Fibroblast of peridontal ligament (primary cell): ENCODE measurements around the gene EMILIN1.
"Not testable (repeated sequence)": the region's sequence is repeated elsewhere in the genome, so short reads cannot be mapped to it uniquely, and the experiment has no call there.

Experiments used
- DNase-seq: peaks from one replicate; pipeline ENCODE4 v3.0.0-alpha.2; 2010; ENCODE audit errors: extremely low read depth

Gene EMILIN1

GRCh38 chr2:27094353-27094984 lies 16.1 kb downstream of the EMILIN1 start:
- no peak for DNase-seq

DNA sequence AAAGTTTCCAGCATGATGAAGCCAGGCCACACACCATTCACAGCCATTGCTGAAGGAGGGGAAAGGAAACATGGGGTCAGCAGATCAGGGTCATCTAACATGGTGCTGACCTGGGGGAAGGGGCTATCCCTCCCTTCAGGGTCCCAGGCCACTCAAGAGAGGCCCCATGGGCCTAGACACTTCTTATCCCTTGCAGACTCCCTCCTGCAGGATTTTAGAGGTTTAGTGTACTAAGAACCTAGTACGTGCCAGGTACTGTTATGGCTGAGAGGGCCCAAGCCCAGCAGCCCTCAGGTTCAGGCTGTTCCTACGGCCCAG lies 17.0 kb downstream of the EMILIN1 start:
- DNase-seq = no peak

DNA sequence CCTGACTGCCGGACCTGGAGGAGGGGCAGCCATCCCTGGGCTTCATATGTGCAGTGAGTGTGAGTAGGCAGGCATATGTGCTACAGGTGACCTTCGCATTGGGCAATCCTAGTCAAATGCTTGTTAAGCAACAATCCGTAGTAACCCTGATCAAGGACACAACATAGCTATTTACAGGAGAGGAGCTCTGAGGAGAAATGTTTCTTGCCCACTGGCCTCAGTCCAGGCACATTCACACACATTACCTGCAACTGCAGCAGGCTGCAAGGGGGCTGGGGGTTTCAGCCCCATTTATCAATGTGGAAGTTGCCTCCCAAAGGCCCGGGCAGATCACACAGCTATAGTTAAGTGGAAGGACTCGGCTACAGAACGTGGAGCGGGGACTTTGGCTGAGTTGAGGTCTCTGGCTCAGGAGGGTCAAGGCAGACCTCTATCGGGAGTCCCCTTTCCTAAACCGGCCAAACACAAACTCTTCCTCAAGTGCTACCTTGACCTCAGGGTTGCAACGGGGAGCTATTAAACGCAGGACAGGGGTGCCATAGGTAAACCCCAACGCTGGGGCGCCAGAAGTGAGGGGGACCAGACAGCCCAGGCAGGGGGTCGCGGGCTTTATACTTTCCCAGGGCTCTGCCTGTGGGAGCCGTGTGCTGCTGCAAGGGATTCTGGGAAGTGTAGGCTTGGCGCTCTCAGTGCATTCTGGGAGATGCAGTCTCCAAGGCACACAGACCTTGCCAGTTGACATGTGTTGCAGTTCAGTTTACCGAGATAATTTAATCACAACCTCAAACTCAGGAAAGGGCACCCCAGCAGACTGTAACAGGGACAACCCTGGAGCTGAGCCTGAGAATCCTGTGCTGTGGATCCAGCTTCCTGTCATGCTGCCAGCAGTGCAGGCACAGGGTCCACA lies 17.6 kb downstream of the EMILIN1 start:
- DNase-seq = peak; percentile 51

DNA sequence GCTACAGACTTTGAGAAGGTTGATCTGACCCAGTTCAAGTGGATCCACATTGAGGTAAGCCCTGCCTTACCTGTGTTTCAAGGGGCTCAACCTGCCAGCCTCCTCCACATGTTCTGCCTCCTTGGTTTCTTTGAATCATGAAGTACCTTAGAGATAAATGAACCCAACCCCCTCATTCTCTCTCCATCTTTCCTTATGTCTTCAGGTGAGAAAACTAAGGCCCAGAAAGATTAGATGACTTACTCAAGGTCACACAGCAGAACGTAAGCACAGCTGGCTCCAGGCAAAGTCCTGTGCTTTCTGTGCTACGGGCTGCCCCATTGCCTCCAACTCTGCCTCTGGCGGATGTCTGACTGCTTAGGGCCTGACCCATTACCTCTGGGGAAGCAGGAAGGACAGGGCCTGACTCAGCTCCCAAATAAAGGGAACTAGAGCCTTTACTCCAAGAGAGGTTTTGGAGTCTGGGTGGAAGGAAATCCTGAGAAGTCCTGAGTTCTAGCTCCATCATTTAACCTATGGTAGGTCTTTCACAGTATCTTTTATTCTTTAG lies 18.4 kb downstream of the EMILIN1 start:
- no peak for DNase-seq

DNA sequence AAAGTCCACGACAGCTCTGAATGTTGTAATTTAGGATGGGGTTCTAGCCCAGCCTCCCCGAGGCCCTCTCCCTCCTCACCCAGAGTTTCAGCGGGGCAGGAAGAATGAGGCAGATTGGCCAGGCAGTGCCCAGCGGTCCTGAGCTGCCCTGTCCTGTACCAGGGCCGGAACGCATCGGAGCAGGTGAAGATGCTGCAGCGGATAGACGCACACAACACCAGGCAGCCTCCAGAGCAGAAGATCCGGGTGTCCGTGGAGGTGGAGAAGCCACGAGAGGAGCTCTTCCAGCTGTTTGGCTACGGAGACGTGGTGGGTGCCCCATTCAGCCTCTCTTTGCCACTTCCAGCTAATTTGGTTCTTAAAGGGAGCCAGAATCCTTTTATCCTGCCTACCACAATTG lies 18.9 kb downstream of the EMILIN1 start:
- DNase-seq = no peak

DNA sequence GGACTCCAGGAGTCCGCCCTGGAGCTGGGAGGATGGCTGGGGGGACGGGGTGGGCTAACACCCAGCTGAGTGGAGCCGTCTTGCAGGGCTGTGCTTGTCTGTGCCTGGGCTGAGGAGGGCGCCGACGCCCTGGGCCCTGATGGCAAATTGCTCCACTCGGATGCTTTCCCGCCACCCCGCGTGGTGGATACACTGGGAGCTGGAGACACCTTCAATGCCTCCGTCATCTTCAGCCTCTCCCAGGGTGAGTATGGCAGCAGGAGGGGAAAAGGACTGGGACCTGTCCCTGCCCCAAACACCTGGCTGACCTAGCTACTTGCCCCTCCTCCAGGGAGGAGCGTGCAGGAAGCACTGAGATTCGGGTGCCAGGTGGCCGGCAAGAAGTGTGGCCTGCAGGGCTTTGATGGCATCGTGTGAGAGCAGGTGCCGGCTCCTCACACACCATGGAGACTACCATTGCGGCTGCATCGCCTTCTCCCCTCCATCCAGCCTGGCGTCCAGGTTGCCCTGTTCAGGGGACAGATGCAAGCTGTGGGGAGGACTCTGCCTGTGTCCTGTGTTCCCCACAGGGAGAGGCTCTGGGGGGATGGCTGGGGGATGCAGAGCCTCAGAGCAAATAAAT lies 21.0 kb downstream of the EMILIN1 start:
- no peak for DNase-seq

DNA sequence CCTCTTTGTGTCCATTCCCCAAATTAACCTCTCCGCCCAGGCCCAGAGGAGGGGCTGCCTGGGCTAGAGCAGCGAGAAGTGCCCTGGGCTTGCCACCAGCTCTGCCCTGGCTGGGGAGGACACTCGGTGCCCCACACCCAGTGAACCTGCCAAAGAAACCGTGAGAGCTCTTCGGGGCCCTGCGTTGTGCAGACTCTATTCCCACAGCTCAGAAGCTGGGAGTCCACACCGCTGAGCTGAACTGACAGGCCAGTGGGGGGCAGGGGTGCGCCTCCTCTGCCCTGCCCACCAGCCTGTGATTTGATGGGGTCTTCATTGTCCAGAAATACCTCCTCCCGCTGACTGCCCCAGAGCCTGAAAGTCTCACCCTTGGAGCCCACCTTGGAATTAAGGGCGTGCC lies 21.6 kb downstream of the EMILIN1 start:
- no peak for DNase-seq

- no peak for DNase-seq
These were observed 23.9 kb downstream of the EMILIN1 start for GRCh38 chr2:27102329-27102728.

DNA sequence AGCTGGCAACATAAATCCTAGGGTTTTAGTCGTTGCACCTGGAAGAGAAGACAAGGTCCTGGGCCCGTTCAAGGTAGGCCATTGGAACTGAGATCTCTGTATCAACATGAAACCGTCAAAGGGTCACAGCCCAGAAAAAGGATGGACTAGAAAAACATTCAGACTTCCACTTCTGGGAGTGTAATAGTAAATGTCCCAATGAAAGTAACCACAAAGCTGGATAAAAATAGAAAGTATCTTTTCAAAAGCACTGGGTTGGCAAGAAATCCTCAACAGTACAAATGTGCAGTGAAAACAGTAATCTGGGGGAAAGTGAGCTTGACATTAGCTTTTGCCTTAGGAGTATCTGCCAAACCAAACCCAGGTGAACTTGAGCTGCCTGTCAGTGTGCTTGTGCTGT lies 27.6 kb downstream of the EMILIN1 start:
- DNase-seq = no peak

DNA sequence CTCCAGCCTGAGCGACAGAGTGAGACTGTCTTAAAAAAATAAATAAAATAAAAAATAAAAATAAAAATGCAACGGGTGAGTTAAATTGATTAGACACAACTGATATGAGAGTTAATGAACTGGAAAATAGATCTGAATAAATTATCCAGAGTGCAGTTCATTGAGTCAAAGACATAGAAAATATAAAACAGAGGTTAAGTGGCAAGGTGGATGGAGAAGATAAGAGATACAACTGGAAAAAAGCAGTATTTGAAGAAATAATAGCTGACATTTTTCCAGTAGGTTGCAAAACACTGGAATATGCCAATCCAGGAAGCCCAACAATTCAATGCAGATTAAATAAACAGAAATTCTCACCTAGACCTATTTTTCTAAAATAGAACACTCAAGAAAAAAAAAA lies 29.8 kb downstream of the EMILIN1 start:
- no peak for DNase-seq

DNA sequence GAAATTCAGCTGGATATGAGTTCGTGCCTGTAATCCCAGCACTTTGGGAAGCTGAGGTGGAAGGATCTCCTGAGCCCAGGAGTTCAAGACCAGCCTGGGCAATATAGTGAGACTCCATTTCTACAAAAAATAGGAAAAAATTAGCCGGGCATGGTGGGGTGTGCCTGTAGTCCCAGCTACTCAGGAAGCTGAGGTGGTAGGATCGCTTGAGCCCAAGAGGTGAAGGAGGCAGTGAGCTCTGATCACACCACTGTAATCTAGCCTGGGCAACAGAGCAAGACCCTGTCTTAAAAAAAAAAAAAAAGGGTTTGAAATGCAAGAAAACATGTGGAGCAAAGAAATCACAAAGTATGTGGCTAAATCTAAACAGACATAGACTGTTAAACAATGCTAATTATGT lies 30.7 kb downstream of the EMILIN1 start:
- DNase-seq = no peak

DNA sequence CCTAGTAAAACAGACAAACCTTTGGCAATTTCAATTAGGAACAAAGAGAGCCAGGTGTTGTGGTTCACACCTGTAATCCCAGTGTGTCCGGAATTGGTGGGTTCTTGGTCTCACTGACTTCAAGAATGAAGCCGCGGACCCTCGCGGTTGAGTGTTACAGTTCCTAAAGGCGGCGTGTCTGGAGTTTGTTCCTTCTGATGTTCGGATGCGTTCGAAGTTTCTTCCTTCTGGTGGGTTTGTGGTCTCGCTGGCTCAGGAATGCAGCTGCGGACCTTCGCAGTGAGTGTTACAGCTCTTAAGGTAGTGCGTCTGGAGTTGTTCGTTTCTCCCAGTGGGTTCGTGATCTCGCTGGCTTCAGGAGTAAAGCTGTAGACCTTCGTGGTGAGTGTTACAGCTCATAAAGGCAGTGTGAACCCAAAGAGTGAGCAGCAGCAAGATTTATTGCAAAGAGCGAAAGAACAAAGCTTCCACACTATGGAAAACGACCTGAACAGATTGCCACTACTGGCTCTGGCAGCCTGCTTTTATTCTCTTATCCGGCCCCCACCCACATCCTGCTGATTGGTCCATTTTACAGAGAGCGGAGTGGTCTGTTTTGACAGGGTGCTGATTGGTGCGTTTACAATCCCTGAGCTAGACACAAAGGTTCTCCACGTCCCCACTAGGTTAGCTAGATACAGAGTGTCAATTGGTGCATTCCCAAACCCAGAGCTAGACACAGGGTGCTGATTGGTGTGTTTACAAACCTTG lies 32.4 kb downstream of the EMILIN1 start:
- DNase-seq = not testable (repeated sequence)

- DNase-seq = not testable (repeated sequence)
These were observed 33.1 kb downstream of the EMILIN1 start for GRCh38 chr2:27111392-27112078.

DNA sequence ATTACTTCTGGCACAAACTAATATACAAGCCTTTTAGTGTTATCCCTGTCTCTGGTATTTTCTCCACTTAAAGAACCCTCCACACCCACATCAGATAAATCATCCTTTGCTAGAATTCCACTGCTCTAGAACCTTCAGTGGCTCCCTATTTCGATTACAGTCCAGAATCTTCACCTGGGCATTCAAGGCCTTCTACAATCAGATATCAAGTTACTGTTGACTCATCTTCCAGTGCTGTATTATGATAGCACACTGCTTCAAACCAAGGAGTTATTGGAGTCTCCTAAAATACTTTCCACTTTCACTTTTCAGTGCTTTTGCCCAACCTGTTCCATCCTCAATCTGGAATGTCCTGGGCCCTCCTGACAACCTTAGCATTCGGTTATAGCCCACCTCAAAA lies 37.1 kb downstream of the EMILIN1 start:
- no peak for DNase-seq

- no peak for DNase-seq
These were observed 39.6 kb downstream of the EMILIN1 start for GRCh38 chr2:27117995-27118524.

DNA sequence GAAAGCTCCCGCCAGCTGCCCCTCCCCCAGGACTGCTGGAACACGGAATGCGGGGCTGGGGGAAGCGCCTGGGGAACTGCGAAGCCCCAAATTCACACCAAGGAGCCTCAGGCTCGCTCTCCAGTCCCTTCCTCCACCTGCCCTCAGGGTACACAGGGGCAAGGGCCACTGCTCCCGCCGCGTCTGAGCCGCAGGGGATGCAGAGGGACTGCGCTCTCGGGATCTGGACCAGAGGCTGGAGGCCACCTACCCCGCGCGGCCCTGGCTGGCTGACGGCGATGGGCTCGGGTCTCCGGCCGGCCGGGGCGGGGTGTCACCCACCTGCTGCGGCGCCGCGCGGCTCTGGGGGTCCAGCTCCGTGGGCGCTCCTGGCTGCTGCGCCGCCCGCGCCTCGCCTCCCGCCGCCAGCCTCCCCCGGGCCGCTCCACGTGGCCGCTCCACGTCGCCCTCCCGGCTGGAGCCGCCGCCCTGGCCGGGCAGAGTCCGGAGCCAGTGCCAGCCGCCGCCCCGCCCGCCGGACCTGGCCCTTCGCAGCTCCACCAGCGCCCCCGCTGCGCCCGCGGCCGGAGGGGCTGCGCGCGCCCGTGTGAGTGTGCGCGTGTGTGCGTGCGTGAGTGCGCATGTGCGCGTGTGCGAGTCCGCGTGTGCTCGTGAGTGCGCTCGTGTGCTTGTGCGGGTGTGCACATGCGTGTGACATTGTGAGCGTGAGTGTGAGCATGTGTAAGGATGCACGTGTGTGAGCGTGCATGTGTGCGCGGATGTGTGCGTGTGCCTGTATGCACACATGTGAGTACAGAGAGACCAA lies 40.3 kb downstream of the EMILIN1 start, which contains the start of gene CGREF1:
CGREF1 (minus strand) TSS at position 604 of the 805 bp plus-strand sequence. CDS start 14,762 bp downstream, outside the sequence.
- no peak for DNase-seq

- DNase-seq = not testable (repeated sequence)
These were observed 40.9 kb downstream of the EMILIN1 start for GRCh38 chr2:27119330-27119670.

GRCh38 chr2:27121906-27122305 lies 43.5 kb downstream of the EMILIN1 start:
- no peak for DNase-seq

DNA sequence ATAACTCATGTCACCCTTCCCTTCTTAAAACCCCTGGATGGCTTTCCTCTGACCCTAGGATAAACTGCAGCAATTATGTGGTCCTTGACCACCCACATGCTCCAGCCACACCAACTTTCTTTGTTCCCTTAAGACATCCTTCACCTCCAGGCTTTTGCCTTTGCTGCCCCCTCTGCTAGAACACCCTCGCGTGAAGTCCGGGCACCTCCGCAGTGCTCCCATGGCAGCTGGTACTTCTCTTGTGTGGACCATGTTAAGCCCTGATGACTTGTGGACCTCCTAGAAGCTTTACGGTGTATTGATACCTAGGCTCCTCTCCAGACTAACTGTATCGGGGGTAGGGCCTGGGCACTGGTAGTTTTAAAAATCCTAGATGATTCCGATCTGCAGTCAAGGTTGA lies 44.4 kb downstream of the EMILIN1 start:
- no peak for DNase-seq
